HK-2 (cell line): ENCODE results near the gene ADAT2.

Source experiments
- DNase-seq: peaks from one replicate; pipeline ENCODE4 v3.0.0-alpha.2; 2018; ENCODE audit not compliant: unreplicated experiment

Gene ADAT2

DNA sequence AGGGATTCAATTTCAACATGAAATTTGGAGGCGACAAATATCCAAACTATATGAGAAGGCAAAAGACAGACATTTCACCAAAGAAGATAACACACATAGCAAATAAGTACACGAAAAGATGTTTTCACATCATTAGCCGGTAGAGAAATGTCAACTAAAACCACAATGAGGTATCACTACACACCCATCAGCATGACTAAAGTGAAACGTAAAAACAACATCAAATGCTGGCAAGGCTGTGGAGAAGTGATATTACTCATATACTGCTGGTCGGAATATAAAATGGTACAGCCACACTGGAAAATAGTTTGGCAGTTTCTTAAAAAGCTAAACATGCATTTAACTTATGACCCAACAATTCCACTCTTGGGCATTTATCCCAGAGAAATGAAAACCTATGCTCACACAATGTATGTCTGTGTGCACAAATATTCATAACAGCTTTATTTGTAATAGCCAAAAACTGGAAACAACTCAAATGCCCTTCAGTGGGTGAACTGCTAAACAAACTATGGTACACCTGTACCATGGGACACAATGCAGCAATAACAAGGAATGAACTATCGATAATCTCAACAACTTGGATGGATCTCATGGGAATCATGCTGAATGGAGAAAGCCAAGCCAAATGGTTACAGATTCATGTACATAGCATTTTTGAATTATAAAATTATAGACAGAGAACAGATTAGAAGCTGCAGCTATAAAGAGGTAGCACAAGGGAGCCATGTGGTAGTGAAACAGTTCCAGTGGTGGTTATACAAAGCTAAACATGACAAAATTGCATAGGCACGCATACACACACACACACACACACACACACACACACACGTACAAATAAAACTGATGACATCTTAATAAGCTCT, 8.6 kb downstream of the ADAT2 start:
- DNase-seq = no peak

DNA sequence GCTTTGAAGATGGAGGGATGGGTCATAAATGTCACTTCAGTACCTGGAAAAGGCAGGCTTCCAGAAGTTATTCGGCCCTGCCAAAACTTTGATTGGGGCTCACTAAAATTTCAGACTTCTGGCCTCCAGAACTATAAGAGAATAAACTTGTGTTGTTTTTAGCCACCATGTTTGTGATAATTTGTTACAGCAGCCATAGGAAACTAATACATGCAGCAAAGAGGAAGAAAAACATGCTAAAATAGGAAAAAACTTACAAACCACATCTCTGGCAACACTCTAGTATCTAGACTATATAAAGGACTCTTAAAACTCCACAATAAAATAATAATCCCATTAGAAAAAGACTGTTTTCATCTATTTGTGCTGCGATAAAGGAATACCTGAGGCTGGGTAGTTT, 9.5 kb downstream of the ADAT2 start:
- no peak for DNase-seq

DNA sequence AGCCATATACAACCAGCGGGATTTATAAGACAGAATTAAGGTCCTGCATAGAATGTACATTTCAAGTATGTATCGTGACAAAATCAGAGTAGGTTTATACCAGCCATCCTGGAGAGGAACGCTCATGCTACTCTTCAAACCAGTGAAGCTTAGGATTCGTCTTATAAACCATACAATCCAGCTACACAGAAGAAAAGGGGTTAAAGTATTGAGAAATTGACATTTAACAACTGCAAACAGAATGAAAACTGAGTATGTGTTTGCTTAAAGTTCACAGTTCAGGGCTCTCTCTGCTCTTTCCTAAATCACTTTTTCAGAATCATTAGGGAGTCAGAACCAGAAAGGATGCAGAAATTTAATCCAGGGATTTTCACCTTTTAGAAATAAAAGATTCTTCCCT, 17.9 kb downstream of the ADAT2 start:
- DNase-seq = no peak

DNA sequence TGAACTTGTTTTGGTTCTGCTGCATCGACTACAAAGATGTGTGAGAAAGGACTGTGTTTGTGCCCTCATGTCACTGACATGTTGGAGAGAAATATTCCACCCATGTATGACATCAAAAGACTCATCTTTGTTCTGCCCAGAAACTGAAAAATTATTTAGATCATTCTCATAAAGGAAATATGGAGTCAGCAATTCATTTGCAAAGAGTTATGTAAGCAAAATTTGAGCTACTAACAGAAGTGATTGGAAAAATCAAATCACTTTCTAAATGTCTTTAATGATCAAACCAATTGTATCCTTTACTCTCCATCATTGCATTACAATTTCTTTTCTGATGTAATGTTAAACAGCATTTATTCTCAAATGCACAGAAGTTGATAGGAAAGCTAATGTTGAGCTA, 19.3 kb downstream of the ADAT2 start:
- DNase-seq = no peak

DNA sequence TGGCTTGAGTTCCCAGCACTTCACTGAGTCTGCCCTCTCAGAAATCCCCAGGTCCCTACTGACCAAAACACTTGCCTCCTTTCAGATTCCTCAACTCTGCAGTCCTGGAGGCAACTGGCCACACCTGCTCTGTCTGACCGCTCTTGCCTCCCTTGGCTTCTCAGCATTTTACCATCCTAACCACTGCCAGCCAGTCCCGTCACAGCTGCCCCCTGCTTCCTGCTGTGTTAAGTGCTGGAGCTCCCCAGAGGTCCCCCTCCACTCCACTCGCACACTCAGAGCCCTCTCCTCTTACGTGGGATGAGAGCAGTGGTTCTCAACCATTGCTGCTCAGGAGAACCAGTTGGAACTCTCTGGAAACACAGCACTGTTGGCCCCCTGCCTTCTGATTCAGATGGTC, 20.5 kb downstream of the ADAT2 start:
- no peak for DNase-seq

DNA sequence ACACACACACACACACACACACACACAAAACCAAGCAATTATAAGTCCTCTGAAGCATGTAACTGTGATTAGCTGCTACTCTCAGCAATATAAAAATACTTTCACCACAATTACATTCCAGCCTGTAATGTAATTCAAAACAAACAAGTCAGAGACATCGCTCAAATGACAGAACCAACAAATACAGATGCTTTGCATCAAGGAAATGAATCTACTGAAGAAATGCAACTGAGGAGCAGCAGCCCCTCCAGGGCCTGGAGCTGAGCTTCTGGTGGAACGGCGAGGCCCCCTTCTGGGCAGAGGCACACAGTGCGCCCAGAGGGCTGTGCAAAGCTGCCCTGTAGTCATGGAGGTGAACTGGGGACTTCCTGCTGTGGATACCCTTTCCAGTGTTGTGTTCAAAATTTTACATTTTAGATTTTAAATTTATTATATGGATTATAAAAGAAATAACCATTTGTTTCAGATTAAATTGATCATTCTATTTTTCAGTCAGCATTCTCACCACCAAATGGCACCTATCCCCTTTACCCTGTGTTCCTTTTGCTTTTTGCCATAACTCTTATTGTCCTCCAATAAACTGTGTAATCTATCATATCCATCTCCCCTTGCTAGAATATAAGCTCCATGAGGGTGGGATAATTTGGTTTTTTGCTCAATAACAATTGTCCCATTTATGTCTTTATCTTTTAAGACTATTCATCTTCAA, 23.2 kb downstream of the ADAT2 start:
- peak; percentile 74 for DNase-seq

DNA sequence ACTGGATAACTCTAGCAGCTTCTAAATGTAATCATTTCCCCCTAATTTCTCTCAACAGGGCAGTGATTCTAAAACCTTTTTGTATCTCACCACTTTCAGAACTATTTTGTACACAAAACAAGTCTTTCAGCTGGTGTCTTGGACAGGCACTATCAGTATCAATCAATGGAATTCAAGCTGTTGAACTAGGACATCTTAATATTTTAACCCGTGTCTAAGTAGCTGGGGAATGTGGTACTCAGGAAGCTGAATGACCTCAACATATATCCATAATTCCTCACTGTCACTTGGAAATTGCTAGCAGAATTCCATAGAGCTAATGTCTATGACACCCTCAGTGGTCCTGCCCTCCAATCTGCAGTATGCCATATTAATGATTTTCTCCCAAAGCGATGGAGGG, 24.5 kb downstream of the ADAT2 start:
- DNase-seq = no peak

DNA sequence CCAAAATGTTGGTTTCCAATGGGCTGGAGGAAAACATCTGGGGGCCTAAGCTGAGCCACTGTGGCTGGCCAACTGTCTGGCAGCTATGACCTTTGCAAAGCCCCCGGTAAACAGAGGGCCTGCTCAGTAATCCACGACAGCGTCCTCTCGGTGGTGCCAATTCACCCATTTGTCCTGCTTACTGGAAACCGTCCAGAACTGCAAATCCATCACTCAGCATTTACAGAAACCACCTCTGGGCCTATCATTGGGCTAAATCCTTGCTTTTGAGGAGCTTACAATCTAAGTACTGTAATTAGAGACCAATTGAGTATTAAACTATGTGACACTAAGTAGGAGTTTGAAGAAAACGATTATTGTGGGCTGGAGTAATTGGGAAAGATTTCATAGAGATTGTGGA, 31.0 kb downstream of the ADAT2 start:
- no peak for DNase-seq

DNA sequence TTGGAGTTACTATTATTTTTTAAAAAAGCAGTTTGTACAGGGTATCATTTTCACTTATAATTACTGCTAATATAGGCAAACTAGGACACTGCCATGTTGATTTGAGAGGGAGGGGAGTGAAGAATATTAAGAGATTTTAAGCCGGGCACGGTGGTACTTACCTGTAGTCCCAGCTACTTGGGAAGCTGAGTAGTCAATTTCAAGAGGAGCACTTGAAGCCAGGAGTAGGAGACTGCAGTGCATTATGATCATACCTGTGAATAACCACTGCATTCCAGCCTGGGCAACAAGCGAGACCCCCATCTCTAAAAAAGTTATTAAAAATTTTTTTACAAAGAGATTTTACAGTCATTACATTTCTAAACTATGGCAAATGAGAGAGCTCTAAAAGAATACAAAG, 35.7 kb downstream of the ADAT2 start:
- DNase-seq = no peak

DNA sequence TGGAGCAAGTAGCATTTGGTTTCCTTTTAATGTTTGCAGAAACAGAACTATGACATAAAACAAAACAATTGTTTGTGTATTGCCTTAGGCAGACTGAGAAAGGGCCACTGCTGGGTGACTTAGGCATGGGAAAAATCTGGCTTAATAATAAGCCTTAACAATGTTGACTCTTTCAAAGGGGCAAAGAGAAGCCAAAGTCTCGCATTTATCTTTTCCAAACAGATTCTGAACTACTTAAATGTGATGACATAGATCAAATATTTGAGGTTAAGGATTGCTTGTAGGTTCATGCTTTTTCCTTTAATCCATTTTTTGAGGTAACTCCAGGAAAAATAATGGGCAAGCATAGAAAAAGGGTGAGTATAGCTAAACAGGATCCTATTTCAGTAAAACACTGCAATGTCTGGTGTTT, 39.6 kb downstream of the ADAT2 start:
- DNase-seq = no peak

DNA sequence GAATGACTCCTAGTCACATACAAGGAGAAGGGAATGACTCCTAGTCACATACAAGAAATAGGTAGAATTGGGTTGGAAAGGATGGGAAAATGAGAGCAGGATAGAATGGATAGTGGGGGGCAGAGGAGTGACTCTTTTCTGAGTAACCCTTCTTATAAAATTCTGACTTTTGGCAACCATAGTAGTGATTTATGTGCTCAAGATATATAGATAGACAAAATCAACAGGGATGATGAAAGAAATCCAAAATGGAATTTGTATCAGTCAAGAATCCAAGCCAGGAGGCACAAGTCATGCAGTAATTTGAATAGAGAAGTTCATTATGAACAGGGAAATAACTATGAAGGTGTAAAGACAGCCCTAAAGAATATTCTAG, 41.7 kb downstream of the ADAT2 start:
- DNase-seq = no peak

DNA sequence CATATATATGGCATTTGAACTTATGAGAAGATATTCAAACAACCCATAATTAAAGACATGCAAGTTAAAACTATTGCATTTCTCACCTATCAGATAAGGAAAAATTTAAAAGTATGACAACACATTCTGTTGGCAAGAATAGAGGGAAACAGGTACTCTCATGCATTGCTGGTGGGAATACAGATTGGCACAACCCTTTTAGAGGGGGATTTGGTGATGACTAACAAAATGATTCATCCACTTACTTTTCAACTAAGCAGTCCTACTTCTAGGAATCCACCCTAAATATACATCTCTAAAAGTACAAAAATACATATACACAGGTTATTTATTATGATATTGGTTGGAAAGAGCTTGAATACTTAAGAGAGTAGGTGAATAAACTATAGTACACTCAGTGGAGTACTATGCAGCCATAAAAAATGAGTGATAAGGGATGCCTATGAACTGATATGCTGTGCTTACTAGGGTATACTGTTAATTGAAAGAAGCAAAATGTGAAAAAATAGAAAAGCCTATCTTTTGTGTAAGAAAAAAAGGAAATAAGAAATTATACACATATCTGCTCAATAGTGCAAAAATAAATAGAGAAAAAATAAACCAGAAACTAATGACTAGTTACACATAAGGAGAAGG, 42.2 kb downstream of the ADAT2 start:
- DNase-seq = no peak

DNA sequence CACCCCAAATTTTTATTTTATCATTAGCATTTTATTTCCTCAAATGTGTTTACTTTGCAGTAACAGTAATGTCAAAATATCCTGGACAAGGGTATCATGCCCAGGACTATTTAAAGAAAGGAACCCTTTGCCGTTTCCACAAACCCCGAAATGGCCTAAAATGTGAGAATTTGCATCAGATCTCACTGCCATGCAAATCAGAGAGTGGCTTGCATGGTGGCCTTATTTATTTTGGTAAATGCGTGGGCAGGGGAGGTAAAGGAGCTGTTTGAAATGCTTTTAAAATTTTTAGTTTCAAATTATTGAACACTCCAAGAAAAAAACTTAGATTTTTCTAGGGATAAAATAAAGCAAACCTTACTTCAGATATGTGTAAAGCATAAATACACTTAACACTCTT, 43.8 kb downstream of the ADAT2 start:
- DNase-seq = no peak

DNA sequence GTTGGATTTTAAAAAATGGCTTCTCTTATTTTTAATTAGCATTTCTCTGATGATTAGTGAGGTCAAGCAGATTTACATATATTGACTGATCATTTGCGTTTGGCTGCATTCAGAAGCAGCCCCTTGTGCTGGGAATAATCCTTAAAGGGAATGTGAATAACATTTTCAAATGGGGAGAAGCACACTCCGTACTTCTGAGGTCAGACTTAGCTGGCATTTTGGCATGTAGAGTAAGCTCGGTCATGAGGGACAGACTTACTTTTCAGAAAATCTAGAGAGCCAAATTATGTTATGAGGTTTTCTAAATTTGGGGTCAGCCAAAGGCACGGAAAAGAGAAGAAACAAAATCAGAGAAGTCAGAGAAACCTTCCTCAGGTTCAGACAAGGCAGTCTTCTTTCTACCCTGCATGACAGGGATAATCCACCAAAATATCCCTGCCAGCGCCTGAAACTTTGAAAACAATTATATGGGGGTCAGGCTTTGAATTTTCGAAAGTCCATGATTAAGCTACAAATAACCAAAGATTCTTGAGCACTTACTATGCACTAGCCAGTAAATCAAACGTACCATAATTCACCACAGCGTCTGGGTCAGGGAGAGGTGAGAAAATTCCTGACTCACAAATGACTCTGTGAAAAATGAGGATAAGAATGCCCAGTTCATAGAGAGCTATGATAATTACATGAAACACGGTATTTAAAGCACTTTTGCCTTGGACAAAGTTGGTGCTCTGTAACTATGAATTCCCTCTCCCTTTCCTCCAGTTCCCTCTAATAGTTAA, 44.9 kb downstream of the ADAT2 start:
- no peak for DNase-seq

DNA sequence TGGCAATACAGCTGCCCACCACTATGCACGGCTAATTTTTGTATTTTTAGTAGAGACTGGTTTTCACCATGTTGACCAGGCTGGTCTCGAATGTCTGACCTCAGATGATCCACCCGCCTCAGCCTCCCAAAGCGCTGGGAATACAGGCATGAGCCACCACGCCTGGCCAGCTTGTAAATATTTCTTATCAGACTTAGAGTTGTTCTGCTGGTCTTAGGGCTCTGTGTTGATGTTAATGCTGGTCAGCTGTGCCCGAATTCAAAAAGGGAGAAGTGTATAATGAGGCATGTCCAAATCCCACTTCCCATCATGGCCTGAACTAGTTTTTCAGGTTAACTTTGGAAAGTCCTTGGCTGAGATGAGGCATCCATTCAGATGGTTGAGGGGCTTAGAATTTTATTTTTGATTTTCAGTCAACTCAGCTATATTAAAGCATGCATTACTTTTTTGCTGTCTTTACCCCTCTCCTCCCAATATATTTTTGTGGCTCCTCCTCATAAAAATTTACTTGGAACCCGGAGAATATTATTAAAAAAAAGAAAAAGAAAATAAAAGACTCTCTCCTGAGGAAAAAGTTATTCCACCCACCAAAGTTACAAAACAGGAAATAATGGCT, 47.7 kb downstream of the ADAT2 start:
- DNase-seq = no peak

DNA sequence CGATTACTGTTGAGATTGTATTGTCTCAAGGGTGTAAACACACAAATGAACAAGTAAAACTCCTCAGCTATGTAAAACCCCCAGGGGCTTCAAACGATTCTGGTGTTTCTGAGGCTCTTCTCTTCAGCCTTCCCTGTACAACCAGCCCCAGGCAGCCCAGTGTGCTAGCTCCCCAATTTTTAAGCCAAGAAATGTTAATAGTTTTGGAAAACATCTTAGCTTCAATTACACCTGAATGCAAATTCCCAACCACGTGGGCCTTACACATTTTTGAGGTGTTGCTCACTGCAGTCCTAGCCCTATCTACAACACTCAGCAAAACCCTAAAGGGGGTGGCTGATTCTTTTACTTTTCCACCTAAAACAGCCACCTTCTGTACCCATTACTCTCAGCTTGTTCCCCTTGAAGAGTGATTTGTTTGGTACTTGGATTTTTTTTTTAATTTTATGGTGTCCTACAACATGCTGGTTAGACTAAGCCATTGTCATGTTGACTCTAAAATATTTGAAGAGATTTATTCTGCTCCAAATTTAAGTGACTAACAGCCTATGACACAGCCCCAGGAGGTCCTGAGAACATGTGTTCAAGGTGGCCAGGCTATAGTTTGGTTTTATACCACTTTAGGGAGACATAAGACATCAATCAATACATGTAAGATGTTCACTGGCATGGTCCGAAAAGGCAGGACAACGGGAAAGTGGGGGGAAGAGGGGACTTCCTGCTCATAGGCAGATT, 48.7 kb downstream of the ADAT2 start:
- no peak for DNase-seq

DNA sequence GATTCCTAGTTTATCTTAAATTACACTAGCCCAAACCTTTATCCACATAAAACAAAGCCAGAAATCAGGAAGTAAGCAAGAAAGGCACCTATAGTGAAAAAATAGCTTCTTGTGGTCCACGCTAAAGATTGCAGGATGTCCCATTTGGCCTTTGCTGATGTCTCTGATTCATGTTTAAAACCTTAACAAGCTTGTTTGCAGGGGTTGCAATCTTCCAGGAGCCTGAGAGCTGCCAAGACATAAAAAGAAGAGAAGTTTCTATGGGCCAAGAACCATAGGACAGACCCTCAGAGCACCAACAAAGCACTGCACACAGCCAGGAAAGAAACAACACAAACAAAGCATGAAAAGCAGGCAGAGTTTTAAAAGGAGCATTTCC, 49.4 kb downstream of the ADAT2 start:
- DNase-seq = no peak

DNA sequence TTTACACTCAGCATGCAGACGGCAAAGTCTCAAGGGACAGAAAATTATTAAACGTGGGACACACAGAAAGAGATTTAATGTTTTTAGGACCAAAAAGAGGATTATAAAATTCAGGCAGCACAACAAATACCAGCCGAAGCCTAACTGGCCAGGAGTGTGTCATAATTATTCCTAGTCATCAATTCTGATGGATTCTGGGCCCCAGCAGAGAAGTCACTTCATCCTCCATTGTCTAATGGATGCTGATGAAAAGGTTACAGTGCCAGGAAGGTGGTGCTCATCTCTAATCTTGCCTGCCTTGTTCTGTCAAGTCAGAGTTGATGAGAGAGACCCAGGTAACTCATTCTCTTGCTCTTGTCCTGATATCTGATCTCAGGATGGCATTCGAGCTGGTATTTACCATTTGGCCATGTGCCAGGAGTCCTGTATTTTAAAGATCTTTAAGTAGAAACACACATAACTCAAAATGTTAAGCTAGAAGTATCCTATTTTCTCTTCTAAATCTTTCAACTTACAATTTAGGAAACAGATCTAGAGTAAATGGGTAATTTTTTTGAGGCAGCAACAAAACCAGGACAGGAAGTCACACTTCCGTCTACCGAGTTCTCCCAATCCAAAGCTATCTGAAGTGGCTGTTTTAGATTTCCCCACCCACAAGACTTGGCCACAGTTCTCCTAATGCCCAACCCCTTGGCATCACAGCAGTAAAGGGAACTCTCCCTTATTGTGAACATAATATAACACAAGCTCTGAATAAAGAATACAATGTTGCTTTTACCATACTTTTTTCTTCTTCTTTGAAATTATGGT, 50.0 kb downstream of the ADAT2 start:
- no peak for DNase-seq

DNA sequence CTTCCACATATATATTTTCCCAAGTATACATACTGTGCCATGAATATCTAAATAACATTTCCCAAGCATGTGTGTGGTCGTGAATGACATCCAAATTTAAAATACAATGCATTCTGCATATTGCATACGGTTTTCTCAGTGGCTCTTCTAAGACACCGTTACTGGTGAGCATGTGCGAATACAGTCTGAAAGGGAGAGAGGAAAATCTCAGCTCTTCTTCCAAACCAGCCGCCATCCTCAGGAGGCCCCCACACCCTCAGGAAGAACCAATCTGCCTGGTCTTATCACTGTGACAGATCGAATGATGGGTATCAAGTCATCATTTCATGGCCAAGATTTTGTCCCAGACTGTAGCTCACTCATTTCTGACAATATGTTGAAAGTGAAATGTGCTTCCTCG, 50.7 kb downstream of the ADAT2 start:
- DNase-seq = no peak

DNA sequence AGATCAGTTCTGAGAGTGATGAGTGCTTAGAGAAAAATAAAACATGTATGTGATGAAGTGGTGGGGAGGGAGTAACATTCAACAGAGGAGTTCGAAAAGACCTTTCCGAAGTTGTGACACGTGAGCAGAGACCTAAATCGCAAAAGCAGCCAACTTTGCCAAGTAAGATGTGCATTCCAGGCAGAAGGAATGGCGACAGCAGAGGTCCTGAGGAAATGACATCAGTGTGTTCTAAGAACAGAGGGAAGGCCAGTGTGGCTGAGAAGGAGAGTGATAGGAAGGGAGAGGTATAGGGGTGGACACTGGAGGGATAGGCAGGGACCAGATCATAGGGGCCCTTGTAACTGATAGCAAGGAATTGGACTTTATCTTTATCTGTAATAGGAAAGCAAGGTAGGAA, 51.3 kb downstream of the ADAT2 start:
- no peak for DNase-seq
